H1 (cell line): ENCODE results near the gene ARHGEF11. TPM values are rescaled to one million over a fixed set of nuclear protein-coding genes. Genes with fewer than 3 reads are reported as not detected.
A peak's percentile ranks its signal among the peaks of the same experiment; 100 is the strongest.

ENCODE experiments used
- CTCF ChIA-PET: fragments of 300-600 bp; sonication (Branson Sonifier 250); formaldehyde crosslinking; loops from one replicate; lab custom pipeline; 2021; ENCODE audit not compliant: partially characterized antibody; lab: Charles Lee
- POLR2A ChIA-PET: fragments of 300-600 bp; sonication (Branson Sonifier 250); formaldehyde crosslinking; loops from one replicate; lab custom pipeline; 2021; ENCODE audit warnings: inconsistent platforms; ENCODE audit not compliant: partially characterized antibody; lab: Charles Lee
- DNase-seq, 2 experiments: peaks; one replicate each; pipeline versions ENCODE4 v3.0.0 to v3.0.0-alpha.2; 2010 to 2022; ENCODE audit warnings: low spot score in 2 of 2, low read depth in 1 of 2, mixed read lengths in 1 of 2
- FAIRE-seq: peaks from 2 replicates; lab custom pipeline; 2011; peaks lifted over from hg19 to GRCh38; lab: Jason Lieb, UNC
- H2AFZ ChIP-seq: 2 replicates; pipeline ENCODE4 v1.8.1; 2012; ENCODE audit warnings: low read length, inconsistent platforms
- H2AK5ac ChIP-seq: 2 replicates; pipeline ENCODE4 v1.6.1; 2013; ENCODE audit warnings: low read depth, low read length
- H2BK120ac ChIP-seq: replicated peaks from 2 replicates; pipeline ENCODE3; 2013; ENCODE audit warnings: low read depth, low read length, inconsistent platforms
- H2BK12ac ChIP-seq: 2 replicates; pipeline ENCODE4 v1.6.1; 2013; ENCODE audit warnings: low read depth, low read length
- H2BK15ac ChIP-seq: 2 replicates; pipeline ENCODE4 v1.6.1; 2013; ENCODE audit warnings: low read length
- H2BK20ac ChIP-seq: 2 replicates; pipeline ENCODE4 v1.6.1; 2013; ENCODE audit warnings: low read length
- H2BK5ac ChIP-seq: 2 replicates; pipeline ENCODE4 v1.6.1; 2013; ENCODE audit warnings: low read depth, low read length
- H3K14ac ChIP-seq: 2 replicates; pipeline ENCODE4 v1.6.1; 2013; ENCODE audit warnings: inconsistent platforms; ENCODE audit not compliant: insufficient read length
- H3K18ac ChIP-seq: 2 replicates; pipeline ENCODE4 v1.6.1; 2013; ENCODE audit warnings: low read length; ENCODE audit errors: extremely low read depth
- H3K23ac ChIP-seq: 2 replicates; pipeline ENCODE4 v1.6.1; 2013; ENCODE audit warnings: inconsistent platforms; ENCODE audit not compliant: insufficient read length
- H3K23me2 ChIP-seq: 2 replicates; pipeline ENCODE4 v1.6.1; 2013; ENCODE audit warnings: low read depth, low read length
- H3K27ac ChIP-seq: 2 replicates; pipeline ENCODE4 v1.6.1; 2011; ENCODE audit warnings: low read depth, low read length, inconsistent platforms
- H3K27me3 ChIP-seq, 4 experiments: replicated peaks in 1 of 4; 1 replicate in 1 of 4; 2 replicates in 3 of 4; pipeline versions ENCODE4 v1.6.1 to v1.8.1; 2011 to 2013; ENCODE audit warnings: low read length in 3 of 4, mild to moderate bottlenecking in 3 of 4, inconsistent platforms in 2 of 4, mixed read lengths in 2 of 4, moderate library complexity in 1 of 4; ENCODE audit not compliant: control insufficient read depth in 3 of 4, insufficient read depth in 3 of 4; ENCODE audit errors: extremely low read depth in 1 of 4
- H3K36me3 ChIP-seq, 4 experiments: 2 replicates each; pipeline versions ENCODE4 v1.6.1 to v1.8.1; 2011 to 2013; ENCODE audit warnings: mild to moderate bottlenecking in 4 of 4, low read length in 3 of 4, moderate library complexity in 2 of 4, control low read depth in 1 of 4, inconsistent platforms in 1 of 4; ENCODE audit not compliant: insufficient read depth in 4 of 4, control insufficient read depth in 2 of 4
- H3K4ac ChIP-seq: replicated peaks from 2 replicates; pipeline ENCODE3; 2013; ENCODE audit warnings: low read length, low read depth, mixed read lengths, inconsistent platforms; ENCODE audit not compliant: insufficient read length
- H3K4me1 ChIP-seq, 4 experiments: replicated peaks in 1 of 4; 1 replicate in 1 of 4; 2 replicates in 3 of 4; pipeline versions ENCODE4 v1.6.1 to v1.8.1; 2011 to 2013; ENCODE audit warnings: low read length in 3 of 4, inconsistent platforms in 2 of 4, mixed read lengths in 1 of 4; ENCODE audit not compliant: insufficient read depth in 4 of 4, control insufficient read depth in 3 of 4
- H3K4me2 ChIP-seq, 2 experiments: 2 replicates each; pipeline versions ENCODE4 v1.6.1 to v1.8.1; 2011 to 2013; ENCODE audit warnings: low read depth in 2 of 2, low read length in 2 of 2, control low read depth in 1 of 2, inconsistent platforms in 1 of 2, mild to moderate bottlenecking in 1 of 2; ENCODE audit not compliant: insufficient read depth in 1 of 2
- H3K4me3 ChIP-seq, 4 experiments: fragments of 200-600, 300-600 bp in 1 of 4; sonication (generic), shearing (Covaris generic), sonication (Bioruptor Twin) in 1 of 4; 2 replicates each; pipeline versions ENCODE4 v1.5.1 to v1.8.1; 2011 to 2016; ENCODE audit warnings: low read length in 4 of 4, low read depth in 3 of 4, control low read depth in 2 of 4, inconsistent platforms in 2 of 4, mild to moderate bottlenecking in 2 of 4, mixed read lengths in 1 of 4, moderate library complexity in 1 of 4; ENCODE audit not compliant: insufficient read depth in 2 of 4; ENCODE audit errors: extremely low read depth in 1 of 4
- H3K56ac ChIP-seq: replicated peaks from 2 replicates; pipeline ENCODE3; 2013; ENCODE audit warnings: low read depth, mild to moderate bottlenecking, mixed read lengths, low read length, inconsistent platforms; ENCODE audit not compliant: insufficient read length
- H3K79me1 ChIP-seq: 2 replicates; pipeline ENCODE4 v1.6.1; 2013; ENCODE audit warnings: low read depth, low read length, control low read depth
- H3K79me2 ChIP-seq, 2 experiments: 2 replicates each; pipeline versions ENCODE4 v1.6.1 to v1.8.1; 2012 to 2013; ENCODE audit warnings: low read length in 2 of 2, mild to moderate bottlenecking in 2 of 2, inconsistent platforms in 1 of 2; ENCODE audit not compliant: insufficient read depth in 2 of 2, control insufficient read depth in 1 of 2
- H3K9ac ChIP-seq, 4 experiments: replicated peaks in 1 of 4; 1 replicate in 1 of 4; 2 replicates in 3 of 4; pipeline versions ENCODE4 v1.6.1 to v1.8.1; 2011 to 2013; ENCODE audit warnings: low read depth in 3 of 4, low read length in 3 of 4, control low read depth in 2 of 4, mild to moderate bottlenecking in 2 of 4, moderate library complexity in 2 of 4, inconsistent platforms in 1 of 4; ENCODE audit errors: extremely low read depth in 1 of 4
- H3K9me3 ChIP-seq, 2 experiments: 2 replicates each; pipeline versions ENCODE4 v1.6.1 to v1.8.1; 2012 to 2013; ENCODE audit warnings: mild to moderate bottlenecking in 2 of 2, moderate library complexity in 2 of 2, control low read depth in 1 of 2, inconsistent platforms in 1 of 2, low read depth in 1 of 2, low read length in 1 of 2, mixed read lengths in 1 of 2; ENCODE audit not compliant: insufficient read depth in 2 of 2
- H4K20me1 ChIP-seq, 2 experiments: replicated peaks in 1 of 2; 2 replicates each; pipeline versions ENCODE3 to v1.8.1; 2011 to 2013; ENCODE audit warnings: inconsistent platforms in 2 of 2, low read length in 2 of 2, mild to moderate bottlenecking in 1 of 2; ENCODE audit not compliant: insufficient read depth in 2 of 2, control insufficient read depth in 1 of 2
- H4K5ac ChIP-seq: 2 replicates; pipeline ENCODE4 v1.6.1; 2013; ENCODE audit warnings: low read length, low read depth, mixed read lengths, inconsistent platforms; ENCODE audit not compliant: insufficient read length
- H4K8ac ChIP-seq: 2 replicates; pipeline ENCODE4 v1.8.0; 2013; ENCODE audit warnings: mild to moderate bottlenecking, moderate library complexity, low read length, inconsistent platforms; ENCODE audit not compliant: insufficient read depth; ENCODE audit errors: extremely low read depth
- H4K91ac ChIP-seq: replicated peaks from 2 replicates; pipeline ENCODE3; 2013; ENCODE audit warnings: low read length, mixed read lengths, inconsistent platforms; ENCODE audit not compliant: insufficient read length
- BCL11A ChIP-seq, 2 experiments: IDR thresholded peaks; one replicate each; pipeline ENCODE4 v1.6.1; 2011; ENCODE audit warnings: low read depth in 2 of 2, low read length in 2 of 2, mild to moderate bottlenecking in 2 of 2
- CBX8 ChIP-seq: fragments of 300-800, 300-1000 bp; sonication (generic); IDR thresholded peaks from 2 replicates; pipeline ENCODE4 v1.7.1; 2016; ENCODE audit warnings: low read depth, low read length, borderline replicate concordance
- CTCF ChIP-seq, 3 experiments: IDR thresholded peaks; 1 replicate in 2 of 3; 2 replicates in 1 of 3; pipeline versions ENCODE4 v1.5.1 to v1.6.1; 2011; ENCODE audit warnings: low read length in 3 of 3, mild to moderate bottlenecking in 3 of 3, inconsistent platforms in 2 of 3, low read depth in 1 of 3, moderate library complexity in 1 of 3; ENCODE audit not compliant: insufficient read depth in 1 of 3; ENCODE audit errors: control extremely low read depth in 1 of 3
- FOSL1 ChIP-seq: IDR thresholded peaks from 2 replicates; pipeline ENCODE4 v1.6.1; 2011; ENCODE audit warnings: mild to moderate bottlenecking, low read depth, low read length, moderate library complexity; ENCODE audit not compliant: insufficient read depth
- RFX5 ChIP-seq: IDR thresholded peaks from 2 replicates; pipeline ENCODE4 v1.6.1; 2011; ENCODE audit warnings: low read depth, low read length, improper control_type of control experiment, borderline replicate concordance
- SIN3A ChIP-seq, 2 experiments: IDR thresholded peaks in 1 of 2; conservative IDR thresholded peaks in 1 of 2; 2 replicates each; pipeline ENCODE4 v1.6.1; 2011 to 2012; ENCODE audit warnings: low read length in 2 of 2, improper control_type of control experiment in 1 of 2, low read depth in 1 of 2, mild to moderate bottlenecking in 1 of 2
- TAF1 ChIP-seq: IDR thresholded peaks from 2 replicates; pipeline ENCODE4 v1.6.1; 2011; ENCODE audit warnings: mild to moderate bottlenecking, low read depth, low read length
- TBP ChIP-seq: IDR thresholded peaks from 2 replicates; pipeline ENCODE4 v1.6.1; 2011; ENCODE audit warnings: low read depth, low read length, improper control_type of control experiment
- USF2 ChIP-seq: IDR thresholded peaks from 2 replicates; pipeline ENCODE4 v1.6.1; 2011; ENCODE audit warnings: low read length, improper control_type of control experiment
- WGBS, 2 experiments: shearing (Covaris generic) in 1 of 2; methylation state at CpG; one replicate each; pipeline versions ENCODE4 v1.1.6 to v1.1.7; 2013 to 2015; ENCODE audit warnings: low lambda C conversion rate in 2 of 2, mixed read lengths in 2 of 2, inconsistent platforms in 1 of 2, low coverage in 1 of 2, missing lambda C conversion rate in 1 of 2; ENCODE audit not compliant: insufficient replicate concordance in 2 of 2, insufficient coverage in 1 of 2, insufficient read length in 1 of 2; ENCODE audit errors: extremely low coverage in 1 of 2, missing lambda C conversion rate in 1 of 2; 5-methylcytosine and 5-hydroxymethylcytosine counted together
- polyA plus RNA-seq, 7 experiments: library from polyadenylated mRNA; depleted of rRNA in 3 of 7; stranded (reverse) in 5 of 7; unstranded in 2 of 7; fragments of >200 nt in 5 of 7; fragments of 200-250 nt in 2 of 7; gene quantifications; 1 replicate in 5 of 7; 2 replicates in 1 of 7; 4 replicates in 1 of 7; pipeline versions ENCODE4 v1.2.1 to v1.2.3, GENCODE V29; 2011 to 2013; ENCODE audit warnings: missing spikeins in 2 of 7, mixed read lengths in 2 of 7
- total RNA-seq: library from RNA; stranded (reverse); fragmentation: NEBNext Ultra II Directional; extraction: Animal tissue kit (Norgen Biotek cat#: 25700); gene quantifications from 2 replicates; pipeline ENCODE4 v1.2.1, GENCODE V29; 2021

ARHGEF11 gene
- total and polyA plus RNA-seq, 2 of the 8 experiments (the other 6 are each of a cell fraction or from before 2014, with no cell fraction given) = 19.9 to 33.1 TPM

- Histone ChIP-seq H4K5ac (no peak overlapping the region), H2BK20ac (no peak overlapping the region), H3K14ac (no peak overlapping the region), H3K23ac (no peak overlapping the region), H3K9me3 (no peaks in the 10 kb centered on the region), H4K20me1 (peaks cover 1 to 6% of the 10 kb centered on the region in 2 experiments), H2BK12ac (no peak overlapping the region), H3K79me1 (peaks cover 12% of the 10 kb centered on the region; the same call in 1 of the 2 replicates), H2BK5ac (no peak overlapping the region), H3K18ac (no peak overlapping the region), H2BK120ac (no peak overlapping the region), H3K4me3 (no peak overlapping the region), H2AK5ac (no peak overlapping the region), H2AFZ (no peak overlapping the region), H4K8ac (peak overlapping the region; percentile 84; the same call in 1 of the 2 replicates), H3K27ac (no peak overlapping the region), H3K9ac (no peak overlapping the region), H4K91ac (no peak overlapping the region), H3K4me2 (no peak overlapping the region), H3K79me2 (peaks cover 0 to 16% of the 10 kb centered on the region in 2 experiments; a peak in 2 of 4 replicates), H3K23me2 (no peaks in the 10 kb centered on the region; the same call in 1 of the 2 replicates), H2BK15ac (no peak overlapping the region), H3K36me3 (no peaks in the 10 kb centered on the region; a peak in 1 of 8 replicates), H3K4me1 (no peaks in the 10 kb centered on the region), H3K27me3 (no peaks in the 10 kb centered on the region), H3K4ac (no peak overlapping the region), H3K56ac (no peak overlapping the region)
- ChIA-PET CTCF (interaction anchor here (1.8 kb wide), 1 partner anchor 12 kb away, joined by 9 read pairs; no protein-coding TSS in a partner anchor), POLR2A (no interaction called here)
- 89% methylated on average over 7 of the region's 7 CpGs; no CpG with 5 or more reads in 1 of the 2 experiments for WGBS, 2 experiments
- DNase-seq = no peak
- no peak for FAIRE-seq
- no peak for TF ChIP-seq BCL11A (IDR thresholded peaks at IDR 0.05; ENCODE audit: low read depth in 2 of 2, low read length in 2 of 2)
- no peak for TF ChIP-seq SIN3A (conservative IDR thresholded peaks at IDR 0.05 in 1 of 2, IDR thresholded peaks at IDR 0.05 in 1 of 2; ENCODE audit: low read depth in 1 of 2, low read length in 2 of 2)
- TF ChIP-seq RFX5 = no peak
- no peak for TF ChIP-seq TBP
- no peak for TF ChIP-seq FOSL1
- TF ChIP-seq USF2 = no peak
- no peak for TF ChIP-seq CTCF (IDR thresholded peaks at IDR 0.05; ENCODE audit: control extremely low read depth in 1 of 3, insufficient read depth in 1 of 3, low read depth in 1 of 3, low read length in 3 of 3)
- no peak for TF ChIP-seq CBX8
- no peak for TF ChIP-seq TAF1
Measured at GRCh38 chr1:156992215-156992614, 53.3 kb downstream of the ARHGEF11 start.
